HG03196 (cell line): ENCODE measurements around the gene FURIN.
"Not testable (repeated sequence)": the region's sequence is repeated elsewhere in the genome, so short reads cannot be mapped to it uniquely, and the experiment has no call there.

Experiments used
- ATAC-seq: cut with Tn5 transposase; IDR thresholded peaks from one replicate; pipeline ENCODE4 v1.9.1; 2021; ENCODE audit not compliant: unreplicated experiment

FURIN gene

DNA sequence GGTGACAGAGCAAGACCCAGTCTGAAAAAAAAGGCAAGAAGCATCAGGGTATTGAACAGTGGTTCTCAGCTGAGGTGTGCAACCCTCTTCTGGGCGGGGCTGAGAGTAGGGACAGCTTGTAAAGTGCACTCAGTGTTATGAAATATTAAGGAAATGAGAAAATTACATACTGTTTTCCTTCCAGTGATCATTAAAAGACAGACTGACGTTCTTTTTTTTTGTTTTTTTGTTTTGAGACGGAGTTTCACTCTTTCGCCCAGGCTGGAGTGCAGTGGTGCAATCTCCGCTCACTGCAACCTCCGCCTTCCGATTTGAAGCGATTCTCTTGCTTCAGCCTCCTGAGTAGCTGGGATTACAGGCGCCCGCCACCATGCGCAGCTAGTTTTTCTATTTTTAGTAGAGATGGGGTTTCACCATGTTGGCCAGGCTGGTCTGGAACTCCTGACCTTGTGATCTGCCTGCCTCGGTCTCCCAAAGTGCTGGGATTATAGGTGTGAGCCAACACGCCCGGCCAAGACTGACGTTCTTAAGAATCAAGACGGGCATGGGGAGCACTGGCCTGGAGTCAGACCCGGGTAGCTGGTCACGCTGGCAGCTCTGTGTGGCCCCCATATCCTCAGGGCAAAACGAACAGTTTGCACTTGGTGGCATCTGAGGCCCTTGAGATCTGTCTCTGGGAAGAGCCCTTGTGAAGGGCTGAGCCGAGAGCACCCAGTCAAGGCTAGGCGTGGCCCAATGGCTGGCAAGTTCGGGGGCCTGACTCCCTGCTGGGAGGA is 46.1 kb downstream of the FURIN start:
- ATAC-seq = no peak

DNA sequence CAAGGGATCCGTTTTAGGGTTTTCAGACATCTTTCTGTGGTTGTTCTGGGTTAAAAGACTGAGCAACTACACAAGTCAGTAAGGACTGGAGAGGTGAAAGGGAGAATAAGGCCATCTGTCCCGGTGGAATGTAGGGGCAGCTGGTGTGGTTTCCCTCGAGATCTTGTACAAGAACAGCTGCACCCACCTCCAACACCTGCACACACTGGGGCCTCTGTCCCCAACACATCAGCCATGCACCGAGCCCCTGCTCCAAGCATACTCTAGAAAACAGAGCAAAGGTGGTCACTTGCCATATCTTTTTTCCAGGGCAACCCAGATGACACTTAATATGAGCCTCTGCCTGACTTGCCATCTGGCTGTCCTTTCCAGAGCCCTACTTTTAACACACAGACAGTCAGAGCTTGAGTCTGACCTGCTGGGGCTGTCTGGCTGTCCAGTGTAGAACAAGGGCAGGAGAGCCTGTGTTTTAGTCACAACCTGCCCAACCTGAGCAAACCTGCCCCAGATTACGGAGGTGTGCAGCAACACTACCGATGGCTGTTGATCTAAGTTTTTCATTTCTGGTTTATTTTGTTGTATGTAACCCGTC is 46.9 kb downstream of the FURIN start:
- no peak for ATAC-seq

DNA sequence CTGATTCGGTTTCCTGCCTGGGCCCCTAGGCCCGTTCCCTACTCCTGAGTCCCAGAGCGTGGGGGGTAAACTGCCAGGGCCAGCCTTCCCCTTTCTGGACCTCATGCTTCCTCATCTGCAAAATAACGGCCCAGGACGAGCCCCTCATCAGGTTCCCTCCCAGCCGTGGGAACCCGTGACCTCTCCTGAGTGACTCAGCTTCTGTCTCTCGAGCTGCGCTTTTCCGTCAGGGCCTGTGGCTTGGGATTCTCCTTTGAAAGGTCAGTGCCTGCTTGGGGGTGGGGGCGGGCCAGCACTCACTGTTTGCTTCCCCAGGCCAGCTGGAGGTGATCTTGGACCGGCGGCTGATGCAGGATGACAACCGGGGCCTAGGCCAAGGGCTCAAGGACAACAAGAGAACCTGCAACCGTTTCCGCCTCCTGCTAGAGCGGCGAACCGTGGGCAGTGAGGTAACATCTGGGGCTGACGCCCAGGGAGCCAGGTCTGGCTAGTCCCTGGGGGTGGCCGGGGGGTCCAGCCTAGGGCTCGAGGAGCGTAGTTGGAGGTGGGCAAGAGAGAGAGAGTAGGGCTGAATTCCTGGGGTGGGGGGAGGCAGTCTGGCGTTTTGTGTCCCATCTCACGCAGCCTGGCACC is 47.5 kb downstream of the FURIN start:
- ATAC-seq = no peak

- ATAC-seq = no peak
Measured at GRCh38 chr15:90916461-90916860, 48.1 kb downstream of the FURIN start.

- no peak for ATAC-seq
Measured at GRCh38 chr15:90917569-90917968, 49.2 kb downstream of the FURIN start.

DNA sequence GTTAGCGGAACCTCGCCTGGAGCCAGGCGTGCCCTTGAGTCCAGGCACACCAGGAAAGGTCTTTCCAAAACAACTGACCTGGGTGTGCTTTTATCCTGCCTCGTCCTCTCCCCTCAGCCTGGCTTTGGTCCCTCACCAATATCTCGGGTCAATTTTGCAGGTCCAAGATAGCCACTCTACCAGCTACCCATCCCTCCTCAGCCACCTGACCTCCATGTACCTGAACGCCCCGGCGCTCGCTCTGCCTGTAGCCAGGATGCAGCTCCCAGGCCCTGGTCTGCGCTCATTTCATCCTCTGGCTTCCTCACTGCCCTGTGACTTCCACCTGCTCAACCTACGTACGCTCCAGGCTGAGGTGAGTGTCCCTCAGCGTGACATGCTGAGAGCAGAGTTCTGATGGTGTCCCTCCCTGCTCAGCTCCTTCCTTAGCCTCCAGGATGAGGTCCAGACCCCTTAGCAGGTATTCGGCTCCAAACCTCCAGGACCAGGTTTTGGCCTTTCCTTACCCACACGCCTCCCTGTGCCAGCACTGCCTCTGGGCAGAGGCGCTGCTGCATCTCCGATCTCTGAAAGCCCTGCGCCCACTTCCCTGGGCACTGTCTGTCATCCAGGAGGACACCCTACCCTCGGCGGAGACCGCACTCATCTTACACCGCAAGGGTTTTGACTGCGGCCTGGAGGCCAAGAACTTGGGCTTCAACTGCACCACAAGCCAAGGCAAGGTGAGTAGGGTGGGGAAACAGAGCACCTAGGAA is 49.8 kb downstream of the FURIN start:
- ATAC-seq = no peak

GRCh38 chr15:90918835-90919234 is 50.4 kb downstream of the FURIN start:
- no peak for ATAC-seq

DNA sequence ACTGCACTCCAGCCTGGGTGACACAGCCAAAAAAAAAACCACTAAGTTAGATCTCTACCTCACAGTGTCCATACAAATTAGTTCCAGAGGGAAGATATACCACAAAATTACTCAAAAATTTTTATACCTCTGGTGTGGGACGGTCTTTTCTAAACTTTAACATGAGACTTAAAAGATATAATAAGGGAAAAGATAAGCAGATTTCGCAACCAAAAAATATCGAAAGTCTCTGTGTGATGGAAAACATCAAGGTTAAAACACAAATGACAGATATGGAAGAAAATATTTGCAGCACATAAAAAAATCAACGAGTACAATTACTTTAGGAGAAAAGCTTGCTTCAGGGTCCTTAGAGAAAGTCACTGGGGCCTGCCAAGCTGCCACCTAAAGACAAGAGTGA is 53.5 kb downstream of the FURIN start:
- ATAC-seq = no peak

GRCh38 chr15:90922712-90923322 is 54.4 kb downstream of the FURIN start:
- ATAC-seq = peak; percentile 53

- peak; percentile 69 for ATAC-seq
Measured at GRCh38 chr15:90924375-90924774, 56.0 kb downstream of the FURIN start.

- ATAC-seq = not testable (repeated sequence)
Measured at GRCh38 chr15:90926766-90927165, 58.4 kb downstream of the FURIN start.

DNA sequence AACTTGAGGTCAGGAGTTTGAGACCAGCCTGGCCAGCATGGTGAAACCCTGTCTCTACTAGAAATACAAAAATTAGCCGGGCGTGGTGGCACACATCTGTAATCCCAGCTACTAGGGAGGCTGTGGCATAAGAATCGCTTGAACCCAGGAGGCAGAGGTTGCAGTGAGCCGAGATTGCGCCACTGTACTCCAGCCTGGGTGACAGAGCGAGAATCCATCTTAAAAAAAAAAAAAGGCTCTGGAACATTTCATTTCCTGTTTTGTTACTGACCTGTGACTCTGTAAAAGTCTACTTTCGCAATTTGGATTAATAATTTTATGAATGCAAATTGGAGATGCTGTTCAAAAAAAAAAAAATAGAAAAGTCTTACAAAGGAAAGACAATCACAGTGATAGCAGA is 59.7 kb downstream of the FURIN start:
- not testable (repeated sequence) for ATAC-seq

GRCh38 chr15:90929246-90930019 is 61.0 kb downstream of the FURIN start:
- ATAC-seq = no peak

GRCh38 chr15:90930861-90931574 is 62.6 kb downstream of the FURIN start:
- ATAC-seq = no peak

DNA sequence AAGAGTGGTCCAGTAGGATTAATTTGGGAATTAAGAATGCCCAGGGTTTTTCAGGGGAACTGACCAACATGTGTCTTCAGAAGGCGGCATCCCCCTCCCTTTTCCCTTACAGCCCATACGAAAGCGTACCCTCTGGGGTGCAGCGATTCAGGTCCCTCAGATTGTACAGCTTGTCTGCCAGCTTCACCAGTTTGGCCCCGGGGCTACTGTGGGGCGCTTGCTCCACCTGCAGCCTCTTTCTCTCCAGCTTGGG is 63.1 kb downstream of the FURIN start:
- ATAC-seq = no peak

DNA sequence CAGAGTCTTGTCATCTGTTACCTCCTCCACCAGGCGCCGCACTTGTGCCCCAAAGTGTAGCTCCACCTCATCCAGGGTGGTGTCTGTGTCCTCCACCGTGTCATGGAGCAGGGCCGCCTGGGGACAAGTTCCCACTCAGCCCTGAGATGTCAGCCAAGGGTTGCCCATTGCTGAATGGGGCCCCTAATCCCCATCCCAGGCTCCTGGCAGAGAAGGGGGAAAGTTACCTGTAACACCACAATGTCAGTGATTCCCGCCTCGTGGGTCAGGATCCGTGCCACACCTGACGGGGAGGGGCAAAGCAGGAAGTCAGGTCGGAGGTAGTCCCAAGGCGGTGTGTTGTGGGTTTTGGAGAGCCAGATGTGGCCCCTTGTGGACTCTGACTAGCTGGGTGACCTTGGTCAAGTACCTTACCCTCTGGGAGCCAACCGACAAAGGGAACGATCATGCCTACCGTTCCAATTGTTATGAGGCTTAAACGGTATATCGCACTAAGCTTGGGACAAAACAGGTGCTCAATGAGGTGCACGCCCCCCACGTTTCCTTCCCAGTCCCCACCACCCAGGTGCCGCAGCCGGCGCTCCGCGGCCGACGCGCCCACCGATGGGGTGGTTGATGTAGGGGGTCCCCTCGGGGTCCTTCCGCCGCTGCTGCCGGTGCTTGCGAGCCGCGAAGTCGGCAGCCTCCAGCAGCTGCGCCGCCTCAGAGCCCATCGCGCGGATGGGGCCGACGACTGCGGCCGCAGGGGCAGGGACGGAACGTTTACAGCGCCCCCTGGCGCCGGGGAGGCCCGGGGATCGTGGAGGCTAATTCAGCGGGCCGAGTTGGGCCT is 63.7 kb downstream of the FURIN start, which contains the start of gene HDDC3:
Gene HDDC3 (minus strand): TSS at position 722 of the 832 bp plus-strand sequence. CDS start 9 bp downstream, at position 713.
- ATAC-seq = peak; percentile 43

DNA sequence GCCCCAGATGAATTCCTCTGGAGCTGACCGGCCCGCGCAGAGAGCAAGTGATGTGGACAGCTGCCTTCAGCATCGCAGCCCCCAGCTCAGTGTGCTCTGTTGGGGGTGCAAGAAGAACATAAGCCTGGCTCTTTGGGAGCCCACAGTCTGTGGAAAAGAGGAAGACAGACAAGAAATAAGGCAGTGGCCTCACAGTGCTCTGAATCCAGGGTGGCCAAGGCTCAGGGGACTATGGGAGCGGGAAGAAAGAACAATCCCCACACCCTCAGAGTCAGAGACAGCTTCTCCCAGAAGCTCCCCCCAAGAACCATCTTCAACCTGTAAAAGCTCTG is 64.2 kb downstream of the FURIN start:
- ATAC-seq = no peak
